Neural crest cell (in vitro differentiated cells): ENCODE data around the gene RPL14. TPM values are rescaled to one million over a fixed set of nuclear protein-coding genes. Genes with fewer than 3 reads are reported as not detected.
A peak's percentile ranks its signal among the peaks of the same experiment; 100 is the strongest.

Experiments
- DNase-seq: peaks from one replicate; pipeline ENCODE4 v3.0.0; 2021; ENCODE audit warnings: low read depth, mixed read lengths, low spot score
- H3K27ac Mint-ChIP-seq: one replicate; pipeline ENCODE4 v1.8.0; 2021; ENCODE audit warnings: mild to moderate bottlenecking, mixed read lengths; ENCODE audit not compliant: unreplicated experiment
- H3K27me3 Mint-ChIP-seq: 2 replicates; pipeline ENCODE4 v1.8.0; 2021; ENCODE audit warnings: low read depth, mild to moderate bottlenecking, mixed read lengths
- H3K36me3 Mint-ChIP-seq: 2 replicates; pipeline ENCODE4 v1.8.0; 2021; ENCODE audit warnings: low read depth, mild to moderate bottlenecking, mixed read lengths
- H3K4me1 Mint-ChIP-seq: 2 replicates; pipeline ENCODE4 v1.8.0; 2021; ENCODE audit warnings: mixed read lengths
- H3K4me3 Mint-ChIP-seq: one replicate; pipeline ENCODE4 v1.8.0; 2021; ENCODE audit warnings: mild to moderate bottlenecking, mixed read lengths
- H3K9me3 Mint-ChIP-seq: 2 replicates; pipeline ENCODE4 v1.8.0; 2021; ENCODE audit warnings: mixed read lengths
- CTCF ChIP-seq: fragments of 200-600 bp; sonication (generic); conservative IDR thresholded peaks from 2 replicates; pipeline ENCODE4 v1.5.0; 2021; ENCODE audit warnings: antibody characterized with exemption, mild to moderate bottlenecking
- long read RNA-seq: library from polyadenylated mRNA; unstranded; transcript quantifications from one replicate; pipeline ENCODE4 v2.0.0, GENCODE V29; 2020
- total RNA-seq: library from RNA; stranded (reverse); gene quantifications from 2 replicates; pipeline ENCODE4 v1.2.1, GENCODE V29; 2021

The RPL14 gene
- total RNA-seq: 1,863 and 1,936 TPM in 2 replicates
- long read RNA-seq, full-length matches to known transcripts: 321 of 345 reads
- long read RNA-seq, partial matches to known transcripts: 18 of 345 reads
- long read RNA-seq, other reads (novel, unspliced or antisense): 6 of 345 reads

GRCh38 chr3:40456940-40457823 is at the start of gene RPL14:
TSS of gene RPL14 (plus strand) at chr3:40457339. CDS start at chr3:40457472, 133 bp downstream.
- H3K27ac Mint-ChIP-seq: peak within 1 kb of the TSS; percentile 92
- peak; percentile 80 for DNase-seq
- H3K4me1 Mint-ChIP-seq: peaks cover 42% of the 10 kb centered on the region
- peaks cover 20% of the 10 kb centered on the region for H3K36me3 Mint-ChIP-seq
- TF ChIP-seq CTCF: no peak
- H3K27me3 Mint-ChIP-seq: no peaks in the 10 kb centered on the region
- H3K4me3 Mint-ChIP-seq: peak within 1 kb of the TSS; percentile 92
- H3K9me3 Mint-ChIP-seq: no peaks in the 10 kb centered on the region

GRCh38 chr3:40407611-40408010 is 49.5 kb upstream of the RPL14 start:
- no peak for DNase-seq
- H3K27me3 Mint-ChIP-seq: peaks cover under 1% of the 10 kb centered on the region
- no peak overlapping the region for H3K4me3 Mint-ChIP-seq
- H3K9me3 Mint-ChIP-seq: no peaks in the 10 kb centered on the region
- TF ChIP-seq CTCF: no peak
- no peak overlapping the region for H3K27ac Mint-ChIP-seq
- H3K36me3 Mint-ChIP-seq: no peaks in the 10 kb centered on the region
- no peaks in the 10 kb centered on the region for H3K4me1 Mint-ChIP-seq

DNA sequence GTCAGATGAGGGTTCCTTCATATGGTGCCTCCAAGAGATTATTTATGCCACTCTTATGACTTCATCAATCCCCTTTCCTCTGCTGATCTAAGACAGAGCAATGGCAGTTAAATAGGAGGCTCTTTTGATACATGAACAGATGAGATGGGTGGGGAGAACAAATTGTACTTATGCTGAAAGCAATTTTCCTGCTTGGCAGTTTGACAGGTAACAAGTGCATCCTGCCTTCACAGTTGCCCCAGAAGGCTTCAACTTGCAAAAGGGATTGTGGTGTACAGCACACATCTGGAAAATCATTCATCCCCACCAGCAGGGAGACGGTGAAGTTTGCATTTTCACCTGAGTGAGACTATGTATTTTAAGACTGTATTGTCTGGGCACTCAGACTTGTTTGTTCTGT is 42.9 kb upstream of the RPL14 start:
- Mint-ChIP-seq H3K27ac (no peak overlapping the region), H3K36me3 (no peaks in the 10 kb centered on the region), H3K4me3 (no peak overlapping the region), H3K4me1 (no peaks in the 10 kb centered on the region), H3K27me3 (peaks cover 38% of the 10 kb centered on the region), H3K9me3 (no peaks in the 10 kb centered on the region)
- TF ChIP-seq CTCF: no peak
- DNase-seq: no peak

DNA sequence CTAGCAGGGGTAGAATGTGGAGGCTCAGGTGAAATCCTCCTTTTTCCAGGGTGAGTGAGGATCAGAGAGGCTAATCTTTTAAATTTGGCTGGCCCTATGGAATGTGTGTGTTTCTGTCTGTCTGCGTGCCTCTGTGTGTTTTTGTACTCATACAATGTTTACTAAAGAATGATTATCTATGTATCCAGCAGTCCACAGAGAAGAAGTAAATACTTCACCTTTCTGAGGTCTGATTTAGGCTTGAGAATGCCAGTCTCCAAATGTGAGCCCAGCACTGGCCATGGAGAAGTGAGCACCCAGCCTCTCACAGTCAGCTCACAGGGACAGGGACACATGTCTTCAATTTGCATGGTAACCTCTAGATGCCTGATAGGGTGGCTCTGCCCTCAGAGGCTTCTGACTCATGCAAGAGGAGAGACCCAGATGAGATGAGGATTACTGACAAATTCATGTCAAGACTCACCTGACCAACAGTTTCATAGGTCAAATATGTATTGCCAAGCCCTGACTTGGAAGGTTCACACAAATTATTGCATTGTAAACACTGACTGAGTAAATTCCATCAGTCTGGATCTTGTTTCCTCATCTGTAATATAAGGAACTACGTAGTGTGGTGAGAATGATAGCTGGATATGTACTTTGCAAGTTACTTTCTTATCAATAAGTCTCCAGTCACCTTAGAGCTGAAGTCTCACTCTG is 39.1 kb upstream of the RPL14 start:
- DNase-seq: no peak
- no peak overlapping the region for H3K4me3 Mint-ChIP-seq
- no peaks in the 10 kb centered on the region for H3K36me3 Mint-ChIP-seq
- H3K4me1 Mint-ChIP-seq: no peaks in the 10 kb centered on the region
- no peaks in the 10 kb centered on the region for H3K9me3 Mint-ChIP-seq
- no peak for TF ChIP-seq CTCF
- peaks cover 35% of the 10 kb centered on the region for H3K27me3 Mint-ChIP-seq
- no peak overlapping the region for H3K27ac Mint-ChIP-seq

GRCh38 chr3:40422861-40423260 is 34.3 kb upstream of the RPL14 start:
- H3K36me3 Mint-ChIP-seq: no peaks in the 10 kb centered on the region

More at GRCh38 chr3:40422861-40423260, 34.3 kb upstream of the RPL14 start:
- H3K27me3 Mint-ChIP-seq: peaks cover 1% of the 10 kb centered on the region
- H3K9me3 Mint-ChIP-seq: no peaks in the 10 kb centered on the region
- H3K4me1 Mint-ChIP-seq: no peaks in the 10 kb centered on the region
- H3K4me3 Mint-ChIP-seq: no peak overlapping the region
- TF ChIP-seq CTCF: no peak
- H3K27ac Mint-ChIP-seq: no peak overlapping the region
- DNase-seq: no peak
